Measurements from ENCODE around the gene GPD1L. TPM values are rescaled to one million over a fixed set of nuclear protein-coding genes. Genes with fewer than 3 reads are reported as not detected.

The GPD1L gene
- total and polyA plus RNA-seq, 2 of the 13 experiments (the other 11 are each of a cell fraction or from before 2014, with no cell fraction given) = 4.9 to 13.7 TPM

DNA sequence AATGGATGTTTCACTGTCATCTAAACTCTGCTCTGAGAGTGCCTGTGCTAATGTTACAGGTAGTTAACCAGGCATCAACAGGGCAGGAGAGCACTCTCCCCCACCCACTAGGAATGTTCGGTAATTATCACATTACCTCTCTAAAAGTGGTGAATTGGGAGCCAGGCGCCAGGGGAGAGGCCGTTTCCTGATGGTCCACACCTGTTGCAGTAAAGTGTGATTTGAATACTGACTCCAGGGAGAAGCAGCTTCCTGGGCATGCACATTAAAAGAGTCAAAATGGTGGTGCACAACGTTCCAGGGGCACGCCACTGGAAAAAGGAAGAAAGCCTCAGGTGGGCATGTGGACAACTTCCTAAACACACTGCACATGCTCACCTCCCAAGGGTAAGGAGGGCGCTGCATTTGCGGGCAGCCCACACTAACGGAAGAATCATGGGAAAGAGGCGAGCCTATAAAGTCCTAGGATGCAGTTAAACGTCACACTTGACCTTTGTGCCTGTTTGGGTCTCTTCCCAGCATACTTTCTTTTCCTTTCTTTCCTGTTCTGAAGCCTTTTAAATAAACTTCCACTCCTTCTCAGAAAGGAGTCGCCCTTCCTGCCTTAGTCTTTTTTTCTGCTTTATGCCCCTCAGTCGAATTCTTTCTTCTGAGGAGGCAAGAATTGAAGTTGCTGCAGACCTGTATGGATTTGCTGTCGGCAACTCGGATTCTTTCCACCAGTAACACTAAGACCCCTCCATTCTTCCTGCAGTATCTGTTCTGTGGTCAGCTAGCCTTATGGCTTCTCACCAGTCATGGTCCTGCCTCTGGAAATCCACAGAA is 28.9 kb upstream of the GPD1L start (continued):
- TF ChIP-seq, protein P1, sequence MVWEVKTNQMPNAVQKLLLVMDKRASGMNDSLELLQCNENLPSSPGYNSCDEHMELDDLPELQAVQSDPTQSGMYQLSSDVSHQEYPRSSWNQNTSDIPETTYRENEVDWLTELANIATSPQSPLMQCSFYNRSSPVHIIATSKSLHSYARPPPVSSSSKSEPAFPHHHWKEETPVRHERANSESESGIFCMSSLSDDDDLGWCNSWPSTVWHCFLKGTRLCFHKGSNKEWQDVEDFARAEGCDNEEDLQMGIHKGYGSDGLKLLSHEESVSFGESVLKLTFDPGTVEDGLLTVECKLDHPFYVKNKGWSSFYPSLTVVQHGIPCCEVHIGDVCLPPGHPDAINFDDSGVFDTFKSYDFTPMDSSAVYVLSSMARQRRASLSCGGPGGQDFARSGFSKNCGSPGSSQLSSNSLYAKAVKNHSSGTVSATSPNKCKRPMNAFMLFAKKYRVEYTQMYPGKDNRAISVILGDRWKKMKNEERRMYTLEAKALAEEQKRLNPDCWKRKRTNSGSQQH (CRISPR knock-in tag; IDR thresholded peaks at IDR 0.05; ENCODE audit: low read depth) = no peak
- TF ChIP-seq ZNF343 (CRISPR knock-in tag; IDR thresholded peaks at IDR 0.05) = no peak
- TF ChIP-seq PHF5A (CRISPR knock-in tag; IDR thresholded peaks at IDR 0.05; ENCODE audit: low read depth, unreplicated experiment) = no peak
- no peak for TF ChIP-seq ZNF34 (CRISPR knock-in tag; IDR thresholded peaks at IDR 0.05; ENCODE audit: borderline replicate concordance)
- TF ChIP-seq ZFY (CRISPR knock-in tag; IDR thresholded peaks at IDR 0.05) = peak; percentile 47; the same call in 1 of the 2 replicates
- TF ChIP-seq KDM2A (CRISPR knock-in tag; IDR thresholded peaks at IDR 0.05; ENCODE audit: borderline replicate concordance, low read depth) = no peak
- TF ChIP-seq, protein P2, sequence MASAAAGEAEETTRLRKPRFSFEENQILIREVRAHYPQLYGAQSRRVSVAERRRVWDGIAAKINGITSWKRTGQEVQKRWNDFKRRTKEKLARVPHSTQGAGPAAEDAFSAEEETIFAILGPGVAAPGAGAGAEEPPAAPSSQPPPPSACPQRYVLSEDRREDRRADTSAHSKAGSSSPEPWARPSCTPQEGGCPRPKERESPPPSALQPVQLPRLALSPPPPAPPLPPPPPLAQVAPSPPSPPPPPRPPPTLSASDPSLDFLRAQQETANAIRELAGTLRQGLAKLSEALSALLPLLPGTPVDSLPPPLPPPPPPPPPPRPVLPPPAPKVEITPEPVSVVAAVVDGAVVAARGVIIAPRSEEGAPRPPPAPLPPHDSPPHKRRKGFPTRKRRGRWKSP (CRISPR knock-in tag; IDR thresholded peaks at IDR 0.05) = peak; percentile 62
- TF ChIP-seq ARNTL (CRISPR knock-in tag; IDR thresholded peaks at IDR 0.05) = no peak
- no peak for TF ChIP-seq NR2F2 (IDR thresholded peaks at IDR 0.05; ENCODE audit: borderline replicate concordance, low read depth)
- peak; percentile 37; the same call in 1 of the 2 replicates for TF ChIP-seq ZNF501 (CRISPR knock-in tag; IDR thresholded peaks at IDR 0.05)
- no peak for TF ChIP-seq ZNF792 (CRISPR knock-in tag; IDR thresholded peaks at IDR 0.05)
- TF ChIP-seq DMAP1 (CRISPR knock-in tag; IDR thresholded peaks at IDR 0.05) = peak; percentile 83
- TF ChIP-seq FIP1L1 (IDR thresholded peaks at IDR 0.05; ENCODE audit: borderline replicate concordance, insufficient read depth, low read depth, low read length) = no peak
- TF ChIP-seq RFXAP (CRISPR knock-in tag; IDR thresholded peaks at IDR 0.05; ENCODE audit: borderline replicate concordance) = peak; percentile 77
- TF ChIP-seq, protein P3, sequence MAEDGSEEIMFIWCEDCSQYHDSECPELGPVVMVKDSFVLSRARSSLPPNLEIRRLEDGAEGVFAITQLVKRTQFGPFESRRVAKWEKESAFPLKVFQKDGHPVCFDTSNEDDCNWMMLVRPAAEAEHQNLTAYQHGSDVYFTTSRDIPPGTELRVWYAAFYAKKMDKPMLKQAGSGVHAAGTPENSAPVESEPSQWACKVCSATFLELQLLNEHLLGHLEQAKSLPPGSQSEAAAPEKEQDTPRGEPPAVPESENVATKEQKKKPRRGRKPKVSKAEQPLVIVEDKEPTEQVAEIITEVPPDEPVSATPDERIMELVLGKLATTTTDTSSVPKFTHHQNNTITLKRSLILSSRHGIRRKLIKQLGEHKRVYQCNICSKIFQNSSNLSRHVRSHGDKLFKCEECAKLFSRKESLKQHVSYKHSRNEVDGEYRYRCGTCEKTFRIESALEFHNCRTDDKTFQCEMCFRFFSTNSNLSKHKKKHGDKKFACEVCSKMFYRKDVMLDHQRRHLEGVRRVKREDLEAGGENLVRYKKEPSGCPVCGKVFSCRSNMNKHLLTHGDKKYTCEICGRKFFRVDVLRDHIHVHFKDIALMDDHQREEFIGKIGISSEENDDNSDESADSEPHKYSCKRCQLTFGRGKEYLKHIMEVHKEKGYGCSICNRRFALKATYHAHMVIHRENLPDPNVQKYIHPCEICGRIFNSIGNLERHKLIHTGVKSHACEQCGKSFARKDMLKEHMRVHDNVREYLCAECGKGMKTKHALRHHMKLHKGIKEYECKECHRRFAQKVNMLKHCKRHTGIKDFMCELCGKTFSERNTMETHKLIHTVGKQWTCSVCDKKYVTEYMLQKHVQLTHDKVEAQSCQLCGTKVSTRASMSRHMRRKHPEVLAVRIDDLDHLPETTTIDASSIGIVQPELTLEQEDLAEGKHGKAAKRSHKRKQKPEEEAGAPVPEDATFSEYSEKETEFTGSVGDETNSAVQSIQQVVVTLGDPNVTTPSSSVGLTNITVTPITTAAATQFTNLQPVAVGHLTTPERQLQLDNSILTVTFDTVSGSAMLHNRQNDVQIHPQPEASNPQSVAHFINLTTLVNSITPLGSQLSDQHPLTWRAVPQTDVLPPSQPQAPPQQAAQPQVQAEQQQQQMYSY (CRISPR knock-in tag; IDR thresholded peaks at IDR 0.05) = no peak
- no peak for TF ChIP-seq ZSCAN31 (CRISPR knock-in tag; IDR thresholded peaks at IDR 0.05; ENCODE audit: low read depth)
- TF ChIP-seq, protein P4, sequence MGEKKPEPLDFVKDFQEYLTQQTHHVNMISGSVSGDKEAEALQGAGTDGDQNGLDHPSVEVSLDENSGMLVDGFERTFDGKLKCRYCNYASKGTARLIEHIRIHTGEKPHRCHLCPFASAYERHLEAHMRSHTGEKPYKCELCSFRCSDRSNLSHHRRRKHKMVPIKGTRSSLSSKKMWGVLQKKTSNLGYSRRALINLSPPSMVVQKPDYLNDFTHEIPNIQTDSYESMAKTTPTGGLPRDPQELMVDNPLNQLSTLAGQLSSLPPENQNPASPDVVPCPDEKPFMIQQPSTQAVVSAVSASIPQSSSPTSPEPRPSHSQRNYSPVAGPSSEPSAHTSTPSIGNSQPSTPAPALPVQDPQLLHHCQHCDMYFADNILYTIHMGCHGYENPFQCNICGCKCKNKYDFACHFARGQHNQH (CRISPR knock-in tag; IDR thresholded peaks at IDR 0.05) = peak; percentile 29; the same call in 1 of the 2 replicates
- no peak for TF ChIP-seq CENPX (CRISPR knock-in tag; IDR thresholded peaks at IDR 0.05)
- TF ChIP-seq, protein P5, sequence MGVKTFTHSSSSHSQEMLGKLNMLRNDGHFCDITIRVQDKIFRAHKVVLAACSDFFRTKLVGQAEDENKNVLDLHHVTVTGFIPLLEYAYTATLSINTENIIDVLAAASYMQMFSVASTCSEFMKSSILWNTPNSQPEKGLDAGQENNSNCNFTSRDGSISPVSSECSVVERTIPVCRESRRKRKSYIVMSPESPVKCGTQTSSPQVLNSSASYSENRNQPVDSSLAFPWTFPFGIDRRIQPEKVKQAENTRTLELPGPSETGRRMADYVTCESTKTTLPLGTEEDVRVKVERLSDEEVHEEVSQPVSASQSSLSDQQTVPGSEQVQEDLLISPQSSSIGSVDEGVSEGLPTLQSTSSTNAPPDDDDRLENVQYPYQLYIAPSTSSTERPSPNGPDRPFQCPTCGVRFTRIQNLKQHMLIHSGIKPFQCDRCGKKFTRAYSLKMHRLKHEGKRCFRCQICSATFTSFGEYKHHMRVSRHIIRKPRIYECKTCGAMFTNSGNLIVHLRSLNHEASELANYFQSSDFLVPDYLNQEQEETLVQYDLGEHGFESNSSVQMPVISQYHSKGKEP (CRISPR knock-in tag; IDR thresholded peaks at IDR 0.05) = no peak
- TF ChIP-seq SIN3B (IDR thresholded peaks at IDR 0.05; ENCODE audit: low read length) = no peak
- TF ChIP-seq DNMT1 (CRISPR knock-in tag; IDR thresholded peaks at IDR 0.05) = no peak
